ENCODE results near the gene ARHGAP24.
"Not testable (repeated sequence)": the region's sequence is repeated elsewhere in the genome, so short reads cannot be mapped to it uniquely, and the experiment has no call there.

The ARHGAP24 gene

GRCh38 chr4:85913931-85914694 is 439.2 kb downstream of the ARHGAP24 start:
- WGBS (ENCODE audit: insufficient coverage) = 100% methylated on average over 3 of the region's 5 CpGs
- DNase-seq = no peak
- no peaks in the 10 kb centered on the region for H3K9me3 ChIP-seq (ENCODE audit: control extremely low read depth in 1 of 5, control insufficient read depth in 4 of 5, insufficient read depth in 2 of 5, low read depth in 1 of 5, low read length in 4 of 5)
- H3K27me3 ChIP-seq (replicated peaks in 2 of 5; ENCODE audit: control insufficient read depth in 4 of 5, insufficient read depth in 5 of 5, low read length in 4 of 5) = no peaks in the 10 kb centered on the region
- H3K27ac ChIP-seq (ENCODE audit: insufficient read depth in 1 of 2, low read depth in 1 of 2, low read length in 2 of 2, poor library complexity in 1 of 2, severe bottlenecking in 2 of 2) = no peak overlapping the region
- ChIA-PET POLR2A (no interaction called here), CTCF (no interaction called here)
- no peak overlapping the region for H3K4me3 ChIP-seq (ENCODE audit: control insufficient read depth in 1 of 7, extremely low read depth in 1 of 7, insufficient read depth in 4 of 7, low read depth in 2 of 7, low read length in 6 of 7)
- H3K4me1 ChIP-seq (ENCODE audit: control extremely low read depth in 1 of 4, control insufficient read depth in 4 of 4, insufficient read depth in 4 of 4, low read length in 3 of 4) = no peaks in the 10 kb centered on the region
- no peaks in the 10 kb centered on the region for H3K36me3 ChIP-seq (ENCODE audit: control insufficient read depth in 4 of 4, insufficient read depth in 4 of 4, low read length in 3 of 4)

- H3K36me3 ChIP-seq (ENCODE audit: control insufficient read depth in 4 of 4, insufficient read depth in 4 of 4, low read length in 3 of 4); POLR2A ChIA-PET; H3K4me3 ChIP-seq (ENCODE audit: control insufficient read depth in 1 of 7, extremely low read depth in 1 of 7, insufficient read depth in 4 of 7, low read depth in 2 of 7, low read length in 6 of 7); CTCF ChIA-PET; H3K27me3 ChIP-seq (replicated peaks in 2 of 5; ENCODE audit: control insufficient read depth in 4 of 5, insufficient read depth in 5 of 5, low read length in 4 of 5); H3K9me3 ChIP-seq (ENCODE audit: control extremely low read depth in 1 of 5, control insufficient read depth in 4 of 5, insufficient read depth in 2 of 5, low read depth in 1 of 5, low read length in 4 of 5); H3K4me1 ChIP-seq (ENCODE audit: control extremely low read depth in 1 of 4, control insufficient read depth in 4 of 4, insufficient read depth in 4 of 4, low read length in 3 of 4); DNase-seq; H3K27ac ChIP-seq (ENCODE audit: insufficient read depth in 1 of 2, low read depth in 1 of 2, low read length in 2 of 2, poor library complexity in 1 of 2, severe bottlenecking in 2 of 2): not testable (repeated sequence)
- WGBS (ENCODE audit: insufficient coverage) = 100% methylated on average over 2 of the region's 6 CpGs
Observed at GRCh38 chr4:85915570-85915969, 440.6 kb downstream of the ARHGAP24 start.

- Histone ChIP-seq H3K27ac (ENCODE audit: insufficient read depth in 1 of 2, low read depth in 1 of 2, low read length in 2 of 2, poor library complexity in 1 of 2, severe bottlenecking in 2 of 2) (no peak overlapping the region), H3K36me3 (ENCODE audit: control insufficient read depth in 4 of 4, insufficient read depth in 4 of 4, low read length in 3 of 4) (no peaks in the 10 kb centered on the region), H3K9me3 (ENCODE audit: control extremely low read depth in 1 of 5, control insufficient read depth in 4 of 5, insufficient read depth in 2 of 5, low read depth in 1 of 5, low read length in 4 of 5) (no peaks in the 10 kb centered on the region), H3K4me3 (ENCODE audit: control insufficient read depth in 1 of 7, extremely low read depth in 1 of 7, insufficient read depth in 4 of 7, low read depth in 2 of 7, low read length in 6 of 7) (no peak overlapping the region), H3K27me3 (replicated peaks in 2 of 5; ENCODE audit: control insufficient read depth in 4 of 5, insufficient read depth in 5 of 5, low read length in 4 of 5) (no peaks in the 10 kb centered on the region), H3K4me1 (ENCODE audit: control extremely low read depth in 1 of 4, control insufficient read depth in 4 of 4, insufficient read depth in 4 of 4, low read length in 3 of 4) (no peaks in the 10 kb centered on the region)
- DNase-seq = no peak
- ChIA-PET CTCF (no interaction called here), POLR2A (no interaction called here)
- 100% methylated on average over 2 of the region's 6 CpGs for WGBS (ENCODE audit: insufficient coverage)
Observed at GRCh38 chr4:85919200-85919887, 444.4 kb downstream of the ARHGAP24 start.

GRCh38 chr4:85925071-85925470 is 450.1 kb downstream of the ARHGAP24 start:
- no peak for DNase-seq
- CTCF ChIA-PET = no interaction called here
- POLR2A ChIA-PET = interaction anchor here (1.0 kb wide), 1 partner anchor 20 kb away, joined by 3 read pairs; no protein-coding TSS in a partner anchor
- Histone ChIP-seq H3K4me1 (ENCODE audit: control extremely low read depth in 1 of 4, control insufficient read depth in 4 of 4, insufficient read depth in 4 of 4, low read length in 3 of 4) (peaks cover 8 to 16% (median 10%) of the 10 kb centered on the region in 4 experiments), H3K4me3 (ENCODE audit: control insufficient read depth in 1 of 7, extremely low read depth in 1 of 7, insufficient read depth in 4 of 7, low read depth in 2 of 7, low read length in 6 of 7) (no peak overlapping the region), H3K27ac (ENCODE audit: insufficient read depth in 1 of 2, low read depth in 1 of 2, low read length in 2 of 2, poor library complexity in 1 of 2, severe bottlenecking in 2 of 2) (no peak overlapping the region), H3K36me3 (ENCODE audit: control insufficient read depth in 4 of 4, insufficient read depth in 4 of 4, low read length in 3 of 4) (no peaks in the 10 kb centered on the region), H3K27me3 (replicated peaks in 2 of 5; ENCODE audit: control insufficient read depth in 4 of 5, insufficient read depth in 5 of 5, low read length in 4 of 5) (no peaks in the 10 kb centered on the region), H3K9me3 (ENCODE audit: control extremely low read depth in 1 of 5, control insufficient read depth in 4 of 5, insufficient read depth in 2 of 5, low read depth in 1 of 5, low read length in 4 of 5) (no peaks in the 10 kb centered on the region)
- 97% methylated on average over 5 of the region's 6 CpGs for WGBS (ENCODE audit: insufficient coverage)

GRCh38 chr4:85928775-85929591 is 454.0 kb downstream of the ARHGAP24 start:
- 73% methylated on average over 2 of the region's 5 CpGs for WGBS (ENCODE audit: insufficient coverage)
- Histone ChIP-seq H3K27ac (ENCODE audit: insufficient read depth in 1 of 2, low read depth in 1 of 2, low read length in 2 of 2, poor library complexity in 1 of 2, severe bottlenecking in 2 of 2) (no peak overlapping the region), H3K36me3 (ENCODE audit: control insufficient read depth in 4 of 4, insufficient read depth in 4 of 4, low read length in 3 of 4) (no peaks in the 10 kb centered on the region), H3K4me1 (ENCODE audit: control extremely low read depth in 1 of 4, control insufficient read depth in 4 of 4, insufficient read depth in 4 of 4, low read length in 3 of 4) (peaks cover 13 to 35% (median 25%) of the 10 kb centered on the region in 4 experiments), H3K9me3 (ENCODE audit: control extremely low read depth in 1 of 5, control insufficient read depth in 4 of 5, insufficient read depth in 2 of 5, low read depth in 1 of 5, low read length in 4 of 5) (no peaks in the 10 kb centered on the region), H3K27me3 (replicated peaks in 2 of 5; ENCODE audit: control insufficient read depth in 4 of 5, insufficient read depth in 5 of 5, low read length in 4 of 5) (no peaks in the 10 kb centered on the region), H3K4me3 (ENCODE audit: control insufficient read depth in 1 of 7, extremely low read depth in 1 of 7, insufficient read depth in 4 of 7, low read depth in 2 of 7, low read length in 6 of 7) (peak overlapping the region in 1 of 7 experiments; percentile 16)
- POLR2A ChIA-PET = no interaction called here
- peak in 2 of 3 donors; percentile 10 to 19 for DNase-seq
- CTCF ChIA-PET = interaction anchor here (0.7 to 1.3 kb wide), 2 partner anchors 14 to 131 kb away, joined by 3 to 4 read pairs; no protein-coding TSS in a partner anchor

GRCh38 chr4:85929961-85930665 is 455.2 kb downstream of the ARHGAP24 start:
- Histone ChIP-seq H3K4me3 (ENCODE audit: control insufficient read depth in 1 of 7, extremely low read depth in 1 of 7, insufficient read depth in 4 of 7, low read depth in 2 of 7, low read length in 6 of 7) (peak overlapping the region in 5 of 7 experiments; percentile 11 to 48 (median 44)), H3K4me1 (ENCODE audit: control extremely low read depth in 1 of 4, control insufficient read depth in 4 of 4, insufficient read depth in 4 of 4, low read length in 3 of 4) (peaks cover 13 to 35% (median 25%) of the 10 kb centered on the region in 4 experiments), H3K27me3 (replicated peaks in 2 of 5; ENCODE audit: control insufficient read depth in 4 of 5, insufficient read depth in 5 of 5, low read length in 4 of 5) (no peaks in the 10 kb centered on the region), H3K27ac (ENCODE audit: insufficient read depth in 1 of 2, low read depth in 1 of 2, low read length in 2 of 2, poor library complexity in 1 of 2, severe bottlenecking in 2 of 2) (no peak overlapping the region), H3K9me3 (ENCODE audit: control extremely low read depth in 1 of 5, control insufficient read depth in 4 of 5, insufficient read depth in 2 of 5, low read depth in 1 of 5, low read length in 4 of 5) (no peaks in the 10 kb centered on the region), H3K36me3 (ENCODE audit: control insufficient read depth in 4 of 4, insufficient read depth in 4 of 4, low read length in 3 of 4) (no peaks in the 10 kb centered on the region)
- peak; percentile 18 to 70 (median 66) for DNase-seq
- ChIA-PET POLR2A (no interaction called here), CTCF (interaction anchor here (1.0 to 1.7 kb wide), 3 partner anchors 35 to 133 kb away, joined by 3 to 4 read pairs (median 3); no protein-coding TSS in a partner anchor)
- WGBS (ENCODE audit: insufficient coverage) = 6% methylated on average over 3 of the region's 10 CpGs

Measured in common myeloid progenitor, CD34-positive (primary cell).